DMS114 treated with DMSO at 0.1 percent for 48 hours (cell line): ENCODE data around the gene OMA1.
"Not testable (repeated sequence)": the region's sequence is repeated elsewhere in the genome, so short reads cannot be mapped to it uniquely, and the experiment has no call there.

Source experiments
- DNase-seq: peaks from one replicate; lab custom pipeline; 2025; ENCODE audit not compliant: unreplicated experiment; lab: John Stamatoyannopoulos, UW

OMA1 gene

GRCh38 chr1:58546520-58547308 lies at the start of gene OMA1:
TSS of gene OMA1 (minus strand) at chr1:58546726. CDS start at chr1:58539294, 7,432 bp downstream.
- peak; percentile 94 for DNase-seq

GRCh38 chr1:58594546-58594945 lies 48.0 kb upstream of the OMA1 start:
- no peak for DNase-seq

GRCh38 chr1:58592522-58593134 lies 46.1 kb upstream of the OMA1 start:
- no peak for DNase-seq

GRCh38 chr1:58591806-58592205 lies 45.3 kb upstream of the OMA1 start:
- no peak for DNase-seq

GRCh38 chr1:58590019-58590418 lies 43.5 kb upstream of the OMA1 start:
- DNase-seq: no peak

GRCh38 chr1:58588396-58588795 lies 41.9 kb upstream of the OMA1 start:
- DNase-seq: no peak

GRCh38 chr1:58587667-58588066 lies 41.1 kb upstream of the OMA1 start:
- DNase-seq: no peak

GRCh38 chr1:58586271-58586670 lies 39.7 kb upstream of the OMA1 start:
- DNase-seq: no peak

- no peak for DNase-seq
Observed at GRCh38 chr1:58585581-58586151, 39.1 kb upstream of the OMA1 start.

GRCh38 chr1:58585166-58585565 lies 38.6 kb upstream of the OMA1 start:
- no peak for DNase-seq

GRCh38 chr1:58584082-58584895 lies 37.8 kb upstream of the OMA1 start:
- no peak for DNase-seq

- DNase-seq: no peak
Observed at GRCh38 chr1:58583496-58583895, 37.0 kb upstream of the OMA1 start.

- not testable (repeated sequence) for DNase-seq
Observed at GRCh38 chr1:58582143-58582542, 35.6 kb upstream of the OMA1 start.

- DNase-seq: no peak
Observed at GRCh38 chr1:58581641-58582040, 35.1 kb upstream of the OMA1 start.

GRCh38 chr1:58580186-58580585 lies 33.7 kb upstream of the OMA1 start:
- DNase-seq: no peak

GRCh38 chr1:58577654-58578030 lies 31.1 kb upstream of the OMA1 start:
- no peak for DNase-seq

- DNase-seq: no peak
Observed at GRCh38 chr1:58576727-58577653, 30.5 kb upstream of the OMA1 start, which contains the start of gene TACSTD2. TSS of gene TACSTD2 (minus strand) at chr1:58577252. CDS start at chr1:58577156, 96 bp downstream.

GRCh38 chr1:58576325-58576726 lies 29.8 kb upstream of the OMA1 start:
- no peak for DNase-seq

GRCh38 chr1:58575551-58576324 lies 29.2 kb upstream of the OMA1 start:
- DNase-seq: no peak

GRCh38 chr1:58574816-58575215 lies 28.3 kb upstream of the OMA1 start:
- no peak for DNase-seq
